Activated T-cell treated with anti-CD3 and anti-CD28 coated beads, Interleukin-2, amount 50 U/mL, for 24 hours (primary cell): ENCODE results near the gene BRD8.

Experiments
- DNase-seq: peaks from one replicate; pipeline ENCODE4 v3.0.0-alpha.2; 2020
- H3K27ac Mint-ChIP-seq: 2 replicates; pipeline ENCODE4 v1.8.0; 2020; ENCODE audit warnings: mild to moderate bottlenecking, mixed read lengths
- H3K27me3 Mint-ChIP-seq: 2 replicates; pipeline ENCODE4 v1.8.0; 2020; ENCODE audit warnings: mixed read lengths
- H3K36me3 Mint-ChIP-seq: 2 replicates; pipeline ENCODE4 v1.8.0; 2020; ENCODE audit warnings: low read depth, mixed read lengths
- H3K4me1 Mint-ChIP-seq: 2 replicates; pipeline ENCODE4 v1.8.0; 2020; ENCODE audit warnings: low read depth, mixed read lengths
- H3K4me3 Mint-ChIP-seq: 2 replicates; pipeline ENCODE4 v1.8.0; 2020; ENCODE audit warnings: mild to moderate bottlenecking, moderate library complexity, mixed read lengths
- H3K9me3 Mint-ChIP-seq: 2 replicates; pipeline ENCODE4 v1.8.0; 2020; ENCODE audit warnings: mixed read lengths

BRD8 gene

GRCh38 chr5:138096997-138097828, 81.2 kb downstream of the BRD8 start:
- Mint-ChIP-seq H3K4me1 (peaks cover 33% of the 10 kb centered on the region), H3K9me3 (no peaks in the 10 kb centered on the region), H3K27ac (no peak overlapping the region), H3K36me3 (no peaks in the 10 kb centered on the region), H3K27me3 (peaks cover 4% of the 10 kb centered on the region), H3K4me3 (no peak overlapping the region)
- DNase-seq, result no peak

- Mint-ChIP-seq H3K36me3 (no peaks in the 10 kb centered on the region), H3K27ac (no peak overlapping the region), H3K4me1 (peaks cover 35% of the 10 kb centered on the region), H3K4me3 (no peak overlapping the region), H3K9me3 (no peaks in the 10 kb centered on the region), H3K27me3 (peaks cover 4% of the 10 kb centered on the region)
- DNase-seq, result no peak
Observed at GRCh38 chr5:138096363-138096762, 82.1 kb downstream of the BRD8 start.

GRCh38 chr5:138095100-138095907, 83.1 kb downstream of the BRD8 start:
- Mint-ChIP-seq H3K4me3 (no peak overlapping the region), H3K27me3 (peaks cover 4% of the 10 kb centered on the region), H3K36me3 (no peaks in the 10 kb centered on the region), H3K27ac (no peak overlapping the region), H3K4me1 (peaks cover 35% of the 10 kb centered on the region), H3K9me3 (no peaks in the 10 kb centered on the region)
- no peak for DNase-seq

- H3K27me3 Mint-ChIP-seq, result no peaks in the 10 kb centered on the region
- no peaks in the 10 kb centered on the region for H3K36me3 Mint-ChIP-seq
- no peak overlapping the region for H3K4me3 Mint-ChIP-seq
- no peak overlapping the region for H3K27ac Mint-ChIP-seq
- no peak for DNase-seq
- peaks cover 35% of the 10 kb centered on the region for H3K4me1 Mint-ChIP-seq
- no peaks in the 10 kb centered on the region for H3K9me3 Mint-ChIP-seq
Observed at GRCh38 chr5:138093036-138093435, 85.4 kb downstream of the BRD8 start.

GRCh38 chr5:138092301-138092700, 86.1 kb downstream of the BRD8 start:
- Mint-ChIP-seq H3K9me3 (no peaks in the 10 kb centered on the region), H3K4me1 (peaks cover 35% of the 10 kb centered on the region), H3K27me3 (no peaks in the 10 kb centered on the region), H3K4me3 (no peak overlapping the region), H3K27ac (no peak overlapping the region), H3K36me3 (no peaks in the 10 kb centered on the region)
- DNase-seq, result no peak

GRCh38 chr5:138091685-138092084, 86.7 kb downstream of the BRD8 start:
- Mint-ChIP-seq H3K4me3 (no peak overlapping the region), H3K36me3 (no peaks in the 10 kb centered on the region), H3K27me3 (no peaks in the 10 kb centered on the region), H3K9me3 (no peaks in the 10 kb centered on the region), H3K4me1 (peaks cover 30% of the 10 kb centered on the region), H3K27ac (no peak overlapping the region)
- DNase-seq, result no peak
